Stimulated activated CD8-positive, alpha-beta memory T cell treated with anti-CD3 and anti-CD28 coated beads, Interleukin-7, amount 100 ng/mL, for 48 hours (primary cell): ENCODE measurements around the gene CDC14B.
"Not testable (repeated sequence)": the region's sequence is repeated elsewhere in the genome, so short reads cannot be mapped to it uniquely, and the experiment has no call there.

Experiments
- DNase-seq, 2 donors: peaks; one replicate each; pipeline ENCODE4 v3.0.0-alpha.2; 2020; ENCODE audit warnings: low read depth in 1 of 2; ENCODE audit errors: extremely low read depth in 1 of 2

Gene CDC14B

GRCh38 chr9:96633579-96633978, 13.9 kb upstream of the CDC14B start:
- not testable (repeated sequence) for DNase-seq

DNA sequence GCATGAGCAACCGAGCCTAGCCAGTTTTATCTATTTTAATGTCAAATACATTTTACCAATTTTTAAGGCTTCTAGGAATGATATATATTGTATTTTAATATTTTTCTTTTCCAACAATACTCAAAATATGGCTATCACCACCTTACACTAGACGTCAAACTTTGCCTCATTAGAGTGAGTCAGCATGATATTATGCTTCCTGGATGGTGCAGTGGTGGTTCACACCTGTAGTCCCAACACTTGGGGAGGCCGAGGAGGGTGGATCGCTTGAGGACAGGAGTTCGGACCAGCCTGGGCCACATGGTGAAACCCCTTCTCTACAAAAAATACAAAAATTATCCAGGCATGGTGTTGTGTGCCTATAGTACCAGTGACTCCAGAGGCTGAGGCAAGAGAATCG, 7.3 kb upstream of the CDC14B start:
- DNase-seq, result no peak

GRCh38 chr9:96621618-96622017, 2.0 kb upstream of the CDC14B start:
- DNase-seq, result no peak

DNA sequence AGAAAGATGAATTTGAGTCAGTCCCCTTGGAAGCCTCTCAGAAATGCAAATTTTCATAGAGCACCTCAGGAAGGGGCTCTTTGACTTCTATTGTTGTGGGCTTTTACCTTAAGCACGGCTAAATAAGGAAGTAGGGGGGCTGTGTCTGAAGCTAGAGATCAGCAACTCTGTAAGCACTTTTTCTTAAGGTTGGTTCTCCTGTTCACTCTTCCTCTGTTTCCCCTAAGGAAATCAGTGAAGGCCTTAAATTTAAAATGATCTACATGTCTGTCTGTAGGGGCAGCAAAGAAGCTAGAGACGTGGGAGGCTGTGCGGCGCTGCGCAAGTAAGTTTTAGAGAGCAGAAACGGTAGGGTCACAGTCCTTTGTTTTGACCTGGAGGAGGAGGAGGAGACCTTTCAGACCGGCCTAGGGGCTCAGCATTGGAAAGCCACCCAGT, 1.2 kb upstream of the CDC14B start:
- no peak for DNase-seq

DNA sequence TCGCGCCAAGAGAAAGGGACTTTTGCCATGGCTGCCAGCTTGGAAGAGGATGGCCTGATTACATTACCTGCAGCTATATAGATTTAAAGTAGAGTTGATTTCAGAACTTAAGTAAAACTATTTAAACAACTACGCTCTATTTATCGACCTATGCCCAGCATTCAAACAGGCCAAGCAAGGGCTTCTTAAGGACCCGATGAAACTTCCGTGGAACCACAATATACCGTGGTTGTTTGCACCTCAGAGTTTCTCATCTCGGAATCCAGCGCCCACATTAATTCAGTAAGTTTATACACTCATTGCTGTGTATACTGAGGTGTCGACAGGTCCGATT, 505 bp upstream of the CDC14B start:
- no peak for DNase-seq

DNA sequence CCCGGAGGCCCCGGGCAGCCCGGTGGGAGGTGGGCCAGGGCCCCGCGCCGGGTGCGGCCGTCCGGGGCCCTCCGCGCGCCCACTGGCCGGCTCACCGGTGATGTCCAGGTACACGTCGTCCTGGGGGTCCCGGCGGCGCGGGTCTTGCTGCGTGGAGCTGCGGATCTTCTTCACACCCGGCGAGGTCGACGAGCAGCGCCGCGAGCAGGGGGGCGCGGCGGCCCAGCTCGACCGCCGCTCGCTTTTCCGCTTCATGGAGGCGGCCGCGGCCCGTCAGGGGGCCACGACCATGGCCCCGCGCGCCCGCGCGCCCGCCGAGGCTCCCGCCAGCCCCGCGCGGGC, 548 bp downstream of the CDC14B start:
- no peak for DNase-seq

DNA sequence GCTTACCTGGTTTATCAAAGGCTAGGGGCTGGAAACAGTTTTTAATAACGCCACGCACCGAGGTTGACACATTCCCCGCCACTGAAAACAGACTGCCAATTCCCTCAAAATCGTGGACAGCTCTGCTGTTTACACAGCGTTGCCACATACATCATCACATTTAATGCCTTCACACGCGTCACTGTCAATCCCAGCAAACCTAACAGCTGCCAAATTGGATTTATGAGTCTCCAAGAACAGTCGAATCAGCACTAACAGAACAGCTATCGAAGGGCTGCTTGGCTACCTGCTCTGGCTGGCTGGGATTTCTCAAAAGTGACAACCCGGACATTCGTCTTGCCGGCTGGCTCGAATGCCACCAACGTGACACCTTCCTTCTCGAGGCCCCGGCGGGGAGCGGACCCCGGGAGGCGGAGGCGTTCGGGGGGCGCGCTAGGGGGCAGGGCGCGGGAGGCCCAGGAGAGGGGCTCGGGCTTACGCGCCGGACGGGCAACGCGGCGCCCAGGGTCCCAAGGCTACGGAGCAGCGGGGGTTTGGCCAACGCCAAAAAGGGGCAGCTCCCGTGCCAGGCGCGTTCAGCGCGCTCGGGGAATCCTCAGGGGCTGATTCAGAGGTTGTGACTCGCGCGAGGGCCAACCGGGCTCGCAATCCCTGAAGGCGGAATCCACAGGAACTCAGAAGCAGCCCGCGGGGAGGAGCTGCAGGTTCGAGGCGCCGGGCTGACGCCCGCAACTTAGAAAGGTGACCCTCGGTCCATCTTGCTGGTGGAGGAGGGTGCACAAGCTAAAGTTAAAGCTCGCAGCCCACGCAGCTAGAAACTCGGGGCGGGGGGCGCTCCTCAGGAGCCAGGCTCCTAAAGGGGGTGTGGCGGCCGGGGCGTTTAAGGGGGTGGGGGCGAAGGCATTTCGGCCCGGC, 1.2 kb downstream of the CDC14B start:
- DNase-seq, result no peak

GRCh38 chr9:96617439-96618185, 2.0 kb downstream of the CDC14B start:
- no peak for DNase-seq

DNA sequence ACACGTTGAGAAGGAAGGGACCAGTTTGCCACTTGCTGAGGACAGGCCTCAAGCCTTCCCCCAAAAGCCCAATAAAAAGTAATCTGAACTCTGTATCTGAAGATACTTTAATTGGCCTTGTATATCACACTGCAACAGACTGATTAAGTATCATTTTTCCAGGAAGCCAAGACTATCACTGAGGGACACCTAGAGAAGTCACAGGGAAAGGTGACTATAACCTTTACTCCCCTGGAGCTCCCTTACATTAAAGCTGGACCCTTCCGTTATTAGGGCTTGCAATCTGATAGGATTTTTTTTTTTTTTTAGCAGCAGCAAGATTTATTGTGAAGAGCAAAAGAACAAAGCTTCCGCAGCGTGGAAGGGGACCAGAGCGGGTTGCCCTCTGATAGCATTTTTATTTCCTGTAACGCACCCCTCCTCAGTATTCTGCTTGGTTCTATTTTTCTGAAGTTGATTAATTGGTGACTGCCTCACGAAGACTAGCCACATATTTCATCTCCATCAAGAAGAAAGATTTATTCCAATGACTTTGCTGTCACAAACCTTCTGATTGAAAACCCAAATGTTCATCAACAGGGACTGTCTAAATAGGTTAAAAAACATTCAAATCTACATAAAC, 2.7 kb downstream of the CDC14B start:
- no peak for DNase-seq

DNA sequence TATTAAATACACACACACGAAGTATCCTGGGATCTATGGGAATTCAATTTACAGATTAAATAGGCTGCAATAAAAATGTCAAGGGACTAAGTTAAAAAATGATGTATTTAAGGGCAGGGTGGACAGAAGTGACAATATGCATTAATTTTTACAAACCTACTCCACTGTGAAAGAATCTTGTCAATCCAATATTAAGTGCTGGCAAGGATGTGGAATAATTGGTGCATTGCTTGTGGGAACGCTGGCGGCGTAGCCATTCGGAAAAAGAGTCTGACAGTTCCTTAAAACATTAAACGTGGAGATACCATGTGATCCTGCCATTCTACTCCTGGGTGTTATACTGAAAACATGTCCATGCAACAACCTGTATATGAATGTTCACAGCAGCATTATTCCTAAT, 4.2 kb downstream of the CDC14B start:
- DNase-seq, result no peak

GRCh38 chr9:96614664-96615063, 5.0 kb downstream of the CDC14B start:
- not testable (repeated sequence) for DNase-seq

GRCh38 chr9:96612966-96613589, 6.6 kb downstream of the CDC14B start:
- DNase-seq, result no peak

DNA sequence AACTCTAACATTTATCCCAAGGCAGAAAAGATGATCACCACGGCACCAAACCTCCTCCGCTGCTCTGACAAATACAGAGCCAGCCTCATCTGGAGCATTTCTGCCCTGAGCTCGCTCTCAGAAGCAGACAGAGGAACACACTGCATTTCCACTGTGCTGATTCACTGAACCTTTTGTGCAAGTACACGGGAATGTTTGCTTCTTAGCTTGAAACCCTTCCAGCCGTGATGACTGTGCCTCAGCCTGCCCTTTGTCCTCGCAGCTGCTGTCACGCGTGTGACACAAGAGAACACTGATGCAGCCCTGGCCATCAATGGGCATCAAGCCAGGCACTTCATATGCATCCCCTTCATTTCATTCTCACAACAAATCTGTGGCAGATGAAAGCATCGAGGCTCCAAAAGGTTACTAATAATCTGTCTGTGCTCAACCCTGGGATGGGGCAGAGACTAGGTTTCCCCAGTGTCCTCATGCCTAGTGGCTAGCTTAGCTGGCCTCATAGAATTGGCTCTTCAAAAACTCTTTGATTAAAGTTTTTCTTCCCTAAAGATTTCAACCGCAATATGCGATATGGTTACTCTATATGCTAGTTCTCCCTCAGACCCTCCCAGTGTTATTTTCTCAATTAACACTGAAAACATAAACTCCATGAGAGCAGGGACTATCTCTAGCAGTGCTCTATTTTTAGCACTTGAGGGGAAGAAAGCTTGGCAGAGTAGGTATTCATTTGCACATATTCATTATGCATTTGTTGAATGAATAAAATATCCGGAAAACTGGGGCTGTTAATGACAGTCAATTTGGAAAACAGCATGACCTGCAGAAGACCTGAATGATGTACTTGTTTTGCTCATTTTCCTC, 7.3 kb downstream of the CDC14B start:
- DNase-seq, result no peak

DNA sequence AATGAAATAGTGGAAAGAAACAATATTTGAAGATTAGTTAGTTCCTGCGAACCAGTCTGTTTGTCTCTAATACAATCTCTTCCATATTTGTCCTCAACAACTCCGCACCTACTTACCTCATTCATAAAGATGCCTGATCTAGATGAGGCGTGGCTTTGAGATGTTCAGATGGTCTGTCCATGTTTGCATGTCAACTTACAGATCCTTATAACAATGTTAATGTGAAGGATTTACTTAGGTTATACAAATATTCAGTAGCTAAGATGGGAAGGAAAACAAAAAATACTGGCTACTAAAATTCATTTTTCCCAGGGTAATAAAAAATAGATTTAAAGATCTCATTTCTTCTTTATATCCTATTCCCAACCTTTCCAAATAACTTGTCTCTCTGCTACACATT, 8.3 kb downstream of the CDC14B start:
- no peak for DNase-seq

DNA sequence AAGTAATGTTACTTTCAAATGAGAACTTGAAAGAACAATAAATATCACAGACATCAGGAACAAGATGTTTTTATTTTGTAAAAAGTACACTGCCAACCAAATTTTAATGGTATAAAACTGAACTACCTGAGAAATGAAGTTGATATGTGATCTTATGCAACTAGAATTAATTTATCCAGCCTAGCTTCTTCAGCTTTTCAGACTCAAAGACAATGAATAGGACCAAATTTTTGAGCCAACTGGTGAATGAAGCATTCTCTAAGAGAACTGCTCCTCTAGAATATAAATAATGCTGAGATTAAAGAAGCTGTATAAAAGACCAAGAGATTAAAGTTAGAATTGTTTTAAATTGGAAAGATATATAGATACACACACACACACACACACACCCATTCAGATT, 9.9 kb downstream of the CDC14B start:
- DNase-seq, result no peak

GRCh38 chr9:96607971-96608370, 11.7 kb downstream of the CDC14B start:
- DNase-seq, result no peak

- DNase-seq, result no peak
Observed at GRCh38 chr9:96605328-96605727, 14.3 kb downstream of the CDC14B start.

DNA sequence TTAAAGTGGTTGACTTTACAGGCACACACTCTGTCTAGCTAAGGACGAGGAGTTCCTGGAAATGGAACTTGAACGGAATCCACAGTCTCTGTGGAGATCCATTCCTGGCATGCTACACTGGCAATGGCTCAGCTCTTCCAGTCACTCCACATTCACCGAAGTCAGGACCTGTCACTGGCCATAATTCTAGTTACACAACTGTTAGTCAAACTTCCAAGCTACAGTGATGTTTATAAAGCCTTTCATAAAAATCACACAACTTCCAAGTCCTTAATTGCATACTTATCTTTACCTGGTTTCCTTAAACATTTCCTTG, 15.7 kb downstream of the CDC14B start:
- no peak for DNase-seq

DNA sequence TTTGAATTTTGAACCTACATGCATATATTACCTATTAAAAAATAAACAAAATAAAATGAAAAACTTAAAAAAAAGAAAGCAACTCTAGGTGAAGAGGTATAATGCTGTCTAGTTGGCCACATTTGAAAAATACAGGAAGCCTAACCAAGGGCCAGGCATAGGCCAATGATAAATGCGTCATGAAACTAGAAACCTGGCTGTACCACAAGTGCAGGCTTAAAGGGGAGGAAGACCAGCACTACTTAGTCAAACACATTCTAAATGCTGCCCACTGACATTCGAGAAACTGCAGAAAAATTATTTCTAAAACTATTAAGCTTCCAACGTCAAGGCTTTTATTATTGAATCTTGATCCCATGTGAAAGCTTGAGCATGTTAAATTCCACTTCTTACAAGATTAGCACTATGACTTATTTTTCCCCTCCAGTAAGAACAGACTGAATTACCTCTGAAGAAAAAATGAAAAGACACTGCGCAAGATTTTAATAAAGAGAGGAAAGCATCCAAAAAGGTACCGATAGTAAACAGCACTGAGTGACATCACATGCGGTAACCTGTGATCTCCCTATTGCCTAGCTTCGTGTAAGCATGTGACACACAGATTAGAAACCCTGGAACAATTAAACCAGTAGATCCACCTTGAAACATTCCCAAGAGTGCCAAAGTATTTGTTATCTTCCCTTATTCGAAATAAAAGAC, 16.2 kb downstream of the CDC14B start:
- no peak for DNase-seq

DNA sequence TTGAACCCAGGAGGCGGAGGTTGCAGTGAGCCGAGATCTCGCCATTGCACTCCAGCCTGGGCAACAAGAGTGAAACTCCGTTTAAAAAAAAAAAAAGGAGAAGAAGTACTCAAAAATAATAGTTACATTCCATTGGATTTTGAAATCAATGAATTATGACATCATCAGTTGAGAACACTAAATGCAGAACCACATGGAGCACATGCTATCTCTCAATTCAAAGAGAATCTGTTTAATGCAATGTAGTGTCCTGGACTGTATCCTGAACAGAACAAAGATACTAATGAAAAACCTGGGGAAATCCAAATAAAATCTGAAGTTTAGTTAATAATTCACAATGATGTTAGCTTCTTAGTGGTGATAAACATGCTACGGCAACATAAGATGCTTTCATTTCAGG, 20.3 kb downstream of the CDC14B start:
- no peak for DNase-seq
